Endothelial cell of umbilical vein (primary cell): Measurements from ENCODE around the gene GULP1. TPM values are rescaled to one million over a fixed set of nuclear protein-coding genes. Genes with fewer than 3 reads are reported as not detected.

Source experiments
- BruUV-seq: library from RNA; stranded (reverse); fragments of 400-500 nt; replicated peaks from 2 replicates; lab custom pipeline; 2021; lab: Mats Ljungman, UMichigan
- CTCF ChIA-PET: fragments of 300-600, 350-600 bp; sonication (Branson Sonifier 250); formaldehyde crosslinking; loops from one replicate; lab custom pipeline; 2021; ENCODE audit warnings: antibody characterized with exemption, inconsistent platforms; lab: Charles Lee
- POLR2A ChIA-PET: fragments of 300-600, 350-600 bp; sonication (Branson Sonifier 250); formaldehyde crosslinking; loops from one replicate; lab custom pipeline; 2021; ENCODE audit warnings: antibody characterized with exemption, inconsistent platforms; lab: Charles Lee
- DNase-seq: peaks from one replicate; pipeline ENCODE4 v3.0.0-alpha.2; 2011; ENCODE audit warnings: low read depth, low spot score
- FAIRE-seq: peaks from 2 replicates; lab custom pipeline; 2011; peaks lifted over from hg19 to GRCh38; lab: Jason Lieb, UNC
- H2AFZ ChIP-seq: 2 replicates; pipeline ENCODE4 v1.6.0; 2012; ENCODE audit warnings: low read depth, low read length, control low read depth, inconsistent platforms
- H3K27ac ChIP-seq: 2 replicates; pipeline ENCODE4 v1.5.1; 2011; ENCODE audit warnings: low read depth, mild to moderate bottlenecking, control low read depth, low read length, moderate library complexity; ENCODE audit not compliant: insufficient read depth
- H3K27me3 ChIP-seq, 2 experiments: 2 replicates each; pipeline versions ENCODE4 v1.6.0 to v1.6.1; 2011; ENCODE audit warnings: low read length in 2 of 2, mixed read lengths in 1 of 2; ENCODE audit not compliant: control insufficient read depth in 2 of 2, insufficient read depth in 2 of 2
- H3K36me3 ChIP-seq, 2 experiments: 2 replicates in 1 of 2; 3 replicates in 1 of 2; pipeline ENCODE4 v1.5.1; 2011; ENCODE audit warnings: low read length in 2 of 2, mild to moderate bottlenecking in 1 of 2, moderate library complexity in 1 of 2; ENCODE audit not compliant: control insufficient read depth in 2 of 2, insufficient read depth in 2 of 2; ENCODE audit errors: extremely low read depth in 1 of 2
- H3K4me1 ChIP-seq: 3 replicates; pipeline ENCODE4 v1.5.1; 2011; ENCODE audit warnings: mild to moderate bottlenecking, low read length; ENCODE audit not compliant: control insufficient read depth, insufficient read depth; ENCODE audit errors: extremely low read depth
- H3K4me2 ChIP-seq: 2 replicates; pipeline ENCODE4 v1.6.1; 2011; ENCODE audit warnings: low read length, control low read depth, mixed read lengths; ENCODE audit not compliant: insufficient read depth
- H3K4me3 ChIP-seq, 3 experiments: fragments of 200-600 bp in 1 of 3; sonication (generic), shearing (Covaris generic) in 1 of 3; replicated peaks in 1 of 3; 2 replicates each; pipeline ENCODE4 v1.5.1; 2011 to 2016; ENCODE audit warnings: control low read depth in 3 of 3, low read length in 3 of 3, mild to moderate bottlenecking in 2 of 3, inconsistent platforms in 1 of 3, low read depth in 1 of 3, moderate library complexity in 1 of 3; ENCODE audit not compliant: insufficient read depth in 1 of 3
- H3K79me2 ChIP-seq: 2 replicates; pipeline ENCODE4 v1.6.0; 2012; ENCODE audit warnings: low read length, inconsistent platforms; ENCODE audit not compliant: control insufficient read depth, insufficient read depth
- H3K9ac ChIP-seq: replicated peaks from 2 replicates; pipeline ENCODE3; 2011; ENCODE audit warnings: low read length, control low read depth; ENCODE audit not compliant: insufficient read depth; ENCODE audit errors: extremely low read depth
- H3K9me1 ChIP-seq: replicated peaks from 3 replicates; pipeline ENCODE4 v1.6.0; 2011; ENCODE audit warnings: mild to moderate bottlenecking, low read length; ENCODE audit not compliant: control insufficient read depth, insufficient read depth; ENCODE audit errors: extremely low read depth
- H3K9me3 ChIP-seq: replicated peaks from 2 replicates; pipeline ENCODE4 v1.5.1; 2012; ENCODE audit warnings: low read length, inconsistent platforms; ENCODE audit not compliant: control insufficient read depth, insufficient read depth
- H4K20me1 ChIP-seq: replicated peaks from 2 replicates; pipeline ENCODE3; 2011; ENCODE audit warnings: mild to moderate bottlenecking, low read length; ENCODE audit not compliant: control insufficient read depth, insufficient read depth; ENCODE audit errors: extremely low read depth
- EZH2 ChIP-seq: IDR thresholded peaks from 2 replicates; pipeline ENCODE4 v1.6.1; 2012; ENCODE audit warnings: borderline replicate concordance, low read depth, mild to moderate bottlenecking, moderate library complexity, low read length, inconsistent platforms; ENCODE audit not compliant: severe bottlenecking
- FOS ChIP-seq: IDR thresholded peaks from 2 replicates; pipeline ENCODE4 v1.6.1; 2011; ENCODE audit warnings: mild to moderate bottlenecking, low read length, moderate library complexity, borderline replicate concordance; ENCODE audit not compliant: insufficient read depth
- GATA2 ChIP-seq: IDR thresholded peaks from 2 replicates; pipeline ENCODE4 v1.7.0; 2011; ENCODE audit warnings: low read depth, mild to moderate bottlenecking, moderate library complexity, mixed read lengths, low read length; ENCODE audit not compliant: insufficient read length, insufficient read depth
- JUN ChIP-seq: IDR thresholded peaks from 2 replicates; pipeline ENCODE4 v1.6.1; 2011; ENCODE audit warnings: borderline replicate concordance, low read depth; ENCODE audit not compliant: insufficient read length, insufficient read depth
- MAX ChIP-seq: IDR thresholded peaks from 2 replicates; pipeline ENCODE4 v1.6.1; 2011; ENCODE audit not compliant: insufficient read depth, insufficient read length
- MYC ChIP-seq: IDR thresholded peaks from one replicate; pipeline ENCODE4 v1.6.1; 2011; ENCODE audit warnings: mild to moderate bottlenecking, low read depth, low read length
- POLR2A ChIP-seq: IDR thresholded peaks from 2 replicates; pipeline ENCODE4 v1.6.1; 2012; ENCODE audit warnings: low read depth, mild to moderate bottlenecking, control low read depth, low read length
- POLR2AphosphoS5 ChIP-seq: IDR thresholded peaks from 2 replicates; pipeline ENCODE4 v1.6.1; 2012; ENCODE audit warnings: low read depth, mild to moderate bottlenecking, control low read depth, low read length, moderate library complexity; ENCODE audit not compliant: insufficient read depth
- dilution Hi-C: fragments of 300-500 bp; cut with MboI; formaldehyde crosslinking; loops from one replicate; pipeline ENCODE4 v1.15.0; 2019; ENCODE audit warnings: low sequenced_read_pairs; ENCODE audit not compliant: extremely low pct_ligation_motif_present
- intact Hi-C: fragments of 100-400 bp; cut with micrococcal nuclease; formaldehyde crosslinking; loops from one replicate; pipeline ENCODE4 v1.10.0; 2022
- polyA plus RNA-seq, 4 experiments: library from polyadenylated mRNA; depleted of rRNA in 3 of 4; stranded (reverse) in 3 of 4; unstranded in 1 of 4; fragments of >200 nt; gene quantifications; 2 replicates each; pipeline versions ENCODE4 v1.2.1 to v1.2.3, GENCODE V29; 2011 to 2012; ENCODE audit warnings: missing spikeins in 1 of 4
- total RNA-seq: library from RNA; stranded (reverse); gene quantifications from 2 replicates; pipeline ENCODE4 v1.2.3, GENCODE V29; 2021
- TF ChIP-seq, protein P1 (sequence below), 2 donors: IDR thresholded peaks; 1 replicate in 1 of 2; 2 replicates in 1 of 2; pipeline ENCODE4 v1.5.1; 2011; ENCODE audit warnings: low read length in 2 of 2, mild to moderate bottlenecking in 2 of 2, moderate library complexity in 2 of 2, control low read depth in 1 of 2, inconsistent platforms in 1 of 2, low read depth in 1 of 2; ENCODE audit not compliant: insufficient read depth in 1 of 2; ENCODE audit errors: extremely low read depth in 1 of 2

GULP1 gene
- total and polyA plus RNA-seq, 2 donors (not counting 3 experiments of a cell fraction or from before 2014, with no cell fraction given) = 24.4 to 53.8 TPM

- Histone ChIP-seq H3K9me1 (no peaks in the 10 kb centered on the region), H3K9ac (peak overlapping the region; percentile 71), H3K27ac (peak overlapping the region; percentile 80), H3K4me1 (peaks cover 70% of the 10 kb centered on the region), H3K36me3 (no peaks in the 10 kb centered on the region), H3K79me2 (peaks cover 48% of the 10 kb centered on the region), H3K9me3 (no peaks in the 10 kb centered on the region), H3K27me3 (no peaks in the 10 kb centered on the region), H4K20me1 (no peaks in the 10 kb centered on the region), H3K4me2 (peak overlapping the region; percentile 65), H3K4me3 (no peak overlapping the region), H2AFZ (peak overlapping the region; percentile 19)
- ChIA-PET POLR2A (no interaction called here), CTCF (interaction anchor here (1.4 kb wide), 1 partner anchor 22 kb away, joined by 3 read pairs; no protein-coding TSS in a partner anchor)
- dilution Hi-C loops (no loop called here), intact Hi-C loops (loop anchor here (1.0 kb wide), 1 partner anchor 22 kb away; no protein-coding TSS in a partner anchor)
- FAIRE-seq (peak; percentile 44), DNase-seq (peak; percentile 79)
- BruUV-seq = no TSS peak
- TF ChIP-seq GATA2 (peak; percentile 14), POLR2AphosphoS5 (no peak), MYC (no peak), EZH2 (no peak), MAX (no peak), POLR2A (no peak), FOS (peak; percentile 8), JUN (peak; percentile 63)
- TF ChIP-seq, protein P1, sequence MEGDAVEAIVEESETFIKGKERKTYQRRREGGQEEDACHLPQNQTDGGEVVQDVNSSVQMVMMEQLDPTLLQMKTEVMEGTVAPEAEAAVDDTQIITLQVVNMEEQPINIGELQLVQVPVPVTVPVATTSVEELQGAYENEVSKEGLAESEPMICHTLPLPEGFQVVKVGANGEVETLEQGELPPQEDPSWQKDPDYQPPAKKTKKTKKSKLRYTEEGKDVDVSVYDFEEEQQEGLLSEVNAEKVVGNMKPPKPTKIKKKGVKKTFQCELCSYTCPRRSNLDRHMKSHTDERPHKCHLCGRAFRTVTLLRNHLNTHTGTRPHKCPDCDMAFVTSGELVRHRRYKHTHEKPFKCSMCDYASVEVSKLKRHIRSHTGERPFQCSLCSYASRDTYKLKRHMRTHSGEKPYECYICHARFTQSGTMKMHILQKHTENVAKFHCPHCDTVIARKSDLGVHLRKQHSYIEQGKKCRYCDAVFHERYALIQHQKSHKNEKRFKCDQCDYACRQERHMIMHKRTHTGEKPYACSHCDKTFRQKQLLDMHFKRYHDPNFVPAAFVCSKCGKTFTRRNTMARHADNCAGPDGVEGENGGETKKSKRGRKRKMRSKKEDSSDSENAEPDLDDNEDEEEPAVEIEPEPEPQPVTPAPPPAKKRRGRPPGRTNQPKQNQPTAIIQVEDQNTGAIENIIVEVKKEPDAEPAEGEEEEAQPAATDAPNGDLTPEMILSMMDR (IDR thresholded peaks at IDR 0.05; ENCODE audit: extremely low read depth in 1 of 2, insufficient read depth in 1 of 2, low read depth in 1 of 2, low read length in 2 of 2) = no peak
Measured at GRCh38 chr2:188315750-188316149, 24.1 kb downstream of the GULP1 start.
